T-helper 22 cell (primary cell): ENCODE measurements around the gene GTPBP3.

Experiments used
- DNase-seq: peaks from one replicate; pipeline ENCODE4 v3.0.0-alpha.2; 2020; ENCODE audit warnings: low read depth

GTPBP3 gene

DNA sequence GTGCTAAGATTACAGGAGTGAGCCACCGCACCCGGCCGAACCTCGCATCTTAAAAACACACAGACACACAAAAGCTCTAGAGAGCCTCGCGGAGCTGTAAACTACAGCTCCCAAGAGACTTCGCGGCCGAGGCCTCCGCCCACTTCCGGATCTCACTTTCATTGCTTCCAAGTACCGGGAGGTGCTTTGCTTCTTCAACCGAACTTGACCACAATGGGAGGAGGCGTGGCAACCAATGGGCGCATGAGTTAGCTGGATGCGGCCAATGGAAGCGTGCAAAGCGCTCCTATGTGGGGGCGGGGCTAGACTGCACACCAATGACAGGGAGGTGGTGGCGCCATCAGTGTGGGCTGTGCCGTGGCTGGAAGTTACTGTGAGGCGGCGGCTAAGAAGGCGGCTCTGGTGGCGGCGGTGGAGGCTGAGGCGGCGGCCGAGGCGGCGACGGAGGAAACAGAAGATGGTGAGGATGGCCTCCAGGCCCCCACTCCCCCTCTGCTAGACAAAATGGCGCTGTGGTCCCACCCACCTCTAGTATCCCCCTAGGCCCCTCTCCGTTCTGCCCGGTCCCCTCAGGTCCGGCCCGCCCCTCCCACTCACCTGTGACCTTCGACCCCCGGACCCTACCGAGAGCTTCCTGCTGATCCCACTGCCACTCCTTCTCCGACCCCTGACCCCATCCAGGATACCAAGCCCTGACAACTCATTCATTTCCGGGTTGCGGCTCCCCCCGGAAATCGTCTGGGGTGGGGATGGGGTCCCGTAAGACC, 28.0 kb upstream of the GTPBP3 start, which contains the start of gene DDA1:
Gene DDA1, plus strand, starts transcription at position 366 of the 767 bp plus-strand sequence. Its CDS starts 92 bp downstream, at position 458.
- DNase-seq: peak; percentile 99

DNA sequence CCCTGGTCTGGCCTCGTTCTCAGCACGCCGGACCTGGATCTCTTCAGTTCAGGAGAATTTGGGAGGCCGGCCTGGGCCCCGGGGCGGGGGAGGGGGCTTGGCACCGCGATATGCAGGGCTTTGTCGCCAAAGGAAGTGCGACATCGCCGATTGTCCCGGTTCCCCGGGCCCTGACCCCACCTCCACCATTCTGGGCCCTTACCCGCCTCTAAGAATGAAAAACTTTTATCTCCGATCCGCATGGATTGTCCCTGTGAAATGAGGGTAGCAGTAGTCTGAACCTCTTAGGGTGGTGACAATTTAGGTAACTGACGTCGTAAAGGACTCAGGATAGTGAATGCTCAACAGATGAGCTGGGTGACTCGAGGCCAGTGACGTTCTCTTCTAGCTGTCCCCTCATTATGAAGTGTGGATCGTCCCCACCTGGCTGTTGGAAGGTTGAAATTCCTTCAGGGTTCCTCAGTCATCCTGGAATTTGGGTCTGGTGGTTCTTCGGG, 27.3 kb upstream of the GTPBP3 start:
- DNase-seq: no peak

DNA sequence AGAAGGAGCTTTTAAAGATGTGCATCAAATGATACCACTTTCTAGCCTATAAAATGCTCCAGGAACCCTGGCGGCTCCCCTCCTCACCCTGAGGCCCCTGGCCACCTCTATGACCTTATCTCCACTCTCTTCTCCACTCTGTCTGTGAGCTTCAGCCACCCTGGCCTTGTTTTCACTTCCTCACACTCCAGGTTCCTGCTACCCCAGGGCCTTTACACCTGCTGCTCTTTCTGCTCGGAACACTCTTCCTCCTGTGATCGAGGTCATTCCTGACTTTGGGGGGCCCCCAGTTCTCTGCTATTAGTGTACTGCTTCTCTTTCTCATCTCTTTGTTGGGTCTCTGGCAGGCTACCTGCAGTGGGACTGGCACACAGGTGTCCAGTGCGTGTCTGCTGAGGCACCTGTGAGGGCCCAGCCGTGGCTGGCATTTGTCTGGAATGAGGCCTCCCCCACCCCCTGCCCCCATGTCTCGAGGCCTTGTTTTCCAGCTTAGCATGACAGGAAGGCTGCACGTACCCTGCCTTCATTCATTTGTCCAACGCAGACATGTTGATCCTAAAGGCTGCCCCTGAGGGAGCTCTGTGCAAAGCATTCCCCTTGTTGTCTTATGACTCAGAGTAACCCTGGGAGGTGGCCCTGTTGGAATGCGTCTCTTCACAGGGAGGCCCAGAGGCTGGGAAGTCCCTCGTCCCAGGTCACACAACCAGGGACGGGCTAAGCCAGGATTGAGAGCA, 25.7 kb upstream of the GTPBP3 start:
- DNase-seq: no peak

DNA sequence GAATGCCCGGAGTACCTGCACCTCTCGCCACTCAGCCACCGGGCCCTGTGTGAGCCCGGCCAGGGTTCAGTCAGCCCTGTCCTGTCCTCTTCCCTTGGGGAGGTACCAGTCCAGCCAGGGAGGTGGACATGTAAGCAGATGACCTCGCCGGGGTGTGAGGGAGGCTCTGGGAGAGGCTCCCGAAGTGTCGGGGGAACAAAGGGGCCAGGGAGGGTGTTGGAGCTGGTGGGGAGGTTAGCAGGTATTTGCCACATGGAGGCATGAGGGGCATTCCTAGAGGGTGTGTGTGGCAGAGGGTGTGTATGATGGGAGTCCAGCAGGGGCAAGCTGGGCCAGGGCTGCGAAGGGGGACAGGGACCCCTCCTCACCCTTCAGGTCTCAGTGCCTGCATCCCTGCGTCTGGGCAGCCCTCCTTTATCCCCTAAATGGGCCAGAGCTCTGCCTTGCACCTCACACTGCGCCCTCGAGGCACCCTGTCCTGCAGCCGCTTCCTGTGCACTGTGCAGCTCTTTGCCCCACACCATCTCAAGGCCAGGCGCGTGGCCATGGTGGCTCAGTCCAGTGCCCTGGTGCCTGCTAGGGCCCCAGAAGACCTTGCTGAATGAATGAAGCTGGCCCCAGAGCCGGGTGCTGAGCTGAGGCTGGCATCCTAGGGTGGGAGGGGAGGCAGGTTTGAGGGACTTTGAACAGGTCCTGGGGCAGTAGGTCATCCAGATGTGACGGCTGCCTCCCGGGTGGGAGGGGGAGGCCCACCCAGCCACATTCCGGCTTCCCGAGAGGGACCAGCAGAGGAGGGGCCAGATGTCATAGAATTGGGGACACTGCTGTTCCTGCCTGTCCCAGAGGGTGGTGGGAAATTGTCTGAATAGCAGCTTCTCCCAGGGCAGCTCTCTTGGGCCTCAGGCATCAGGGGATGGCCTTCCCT, 24.9 kb upstream of the GTPBP3 start:
- DNase-seq: no peak

DNA sequence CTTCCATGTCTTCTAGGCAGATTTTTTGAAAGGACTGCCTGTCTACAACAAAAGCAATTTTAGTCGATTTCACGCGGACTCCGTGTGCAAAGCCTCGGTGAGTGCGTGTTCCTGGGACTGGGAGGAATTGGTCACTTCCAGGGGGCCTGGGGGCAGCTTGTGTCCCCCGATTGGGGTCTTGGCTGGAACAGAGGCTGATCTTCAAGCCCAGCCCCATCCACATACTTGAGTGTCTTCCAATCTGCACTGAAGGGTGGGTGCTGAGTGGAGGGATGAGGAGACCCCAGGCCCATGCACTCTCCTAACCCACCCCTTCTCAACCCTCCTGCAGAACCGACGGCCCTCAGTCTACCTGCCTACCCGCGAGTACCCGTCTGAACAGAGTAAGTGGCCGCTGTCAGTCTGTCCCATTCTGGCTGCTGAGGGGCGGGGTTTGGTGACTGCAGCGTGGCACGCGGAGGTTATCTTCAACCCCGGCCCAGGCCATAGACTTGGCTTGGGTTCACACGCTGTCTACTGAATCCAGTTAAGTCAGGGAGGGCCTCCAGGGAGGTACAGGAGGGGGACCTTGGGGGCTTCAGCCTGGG, 23.3 kb upstream of the GTPBP3 start:
- no peak for DNase-seq

DNA sequence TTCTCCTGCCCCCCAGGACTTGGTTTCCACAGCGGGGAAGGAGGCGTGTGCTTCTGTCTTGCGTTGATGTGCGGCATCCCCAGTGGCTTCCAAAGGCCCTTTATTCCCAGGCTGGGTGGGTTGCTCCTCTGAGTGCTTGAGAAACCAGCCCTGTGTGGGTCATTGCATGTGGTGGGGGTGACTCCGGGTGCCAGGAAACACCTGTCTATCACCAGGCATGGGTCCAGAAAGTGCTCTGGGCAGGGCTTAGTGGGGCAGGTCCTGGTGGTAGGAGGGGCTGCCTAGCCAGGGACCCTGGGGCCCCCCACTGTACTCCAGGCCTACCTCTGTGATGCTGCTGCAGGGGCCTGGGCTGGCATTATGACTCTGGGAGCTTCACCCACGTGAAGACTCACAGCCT, 18.4 kb upstream of the GTPBP3 start:
- no peak for DNase-seq

DNA sequence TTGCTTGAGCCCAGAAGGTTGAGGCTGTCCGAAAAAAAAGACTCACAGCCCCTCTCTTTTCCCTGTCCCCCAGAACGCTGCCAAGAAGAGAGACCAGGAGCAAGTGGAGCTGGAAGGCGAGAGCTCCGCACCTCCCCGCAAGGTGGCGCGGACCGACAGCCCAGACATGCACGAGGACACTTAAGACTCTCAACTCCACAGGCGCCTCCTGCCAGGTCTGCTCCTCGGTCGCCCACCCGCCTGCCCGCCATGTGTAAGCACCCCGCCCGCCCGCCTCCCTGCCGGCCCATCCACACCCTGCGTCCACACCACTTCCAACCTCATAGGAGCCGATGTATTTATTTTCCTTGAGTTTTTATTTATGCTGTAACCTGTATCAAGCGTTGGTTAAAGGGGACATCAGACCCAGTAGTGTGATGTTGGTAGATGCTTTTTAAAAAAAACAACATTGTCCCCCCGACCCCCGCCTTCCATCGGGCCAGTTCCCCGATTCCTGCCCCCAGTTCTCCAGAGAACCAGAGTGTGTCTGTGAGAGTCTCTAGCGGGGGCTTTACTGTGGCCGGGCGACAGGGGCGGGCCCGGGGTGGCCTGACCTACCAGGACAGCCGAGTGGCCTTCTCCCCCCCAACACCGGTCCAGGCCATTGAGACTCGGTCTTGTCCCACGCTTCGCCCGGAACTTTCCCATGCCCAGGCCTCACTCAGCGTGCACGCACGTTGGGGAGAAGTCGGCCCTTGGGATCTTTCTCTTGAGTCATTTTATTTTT, 17.7 kb upstream of the GTPBP3 start:
- DNase-seq: no peak

DNA sequence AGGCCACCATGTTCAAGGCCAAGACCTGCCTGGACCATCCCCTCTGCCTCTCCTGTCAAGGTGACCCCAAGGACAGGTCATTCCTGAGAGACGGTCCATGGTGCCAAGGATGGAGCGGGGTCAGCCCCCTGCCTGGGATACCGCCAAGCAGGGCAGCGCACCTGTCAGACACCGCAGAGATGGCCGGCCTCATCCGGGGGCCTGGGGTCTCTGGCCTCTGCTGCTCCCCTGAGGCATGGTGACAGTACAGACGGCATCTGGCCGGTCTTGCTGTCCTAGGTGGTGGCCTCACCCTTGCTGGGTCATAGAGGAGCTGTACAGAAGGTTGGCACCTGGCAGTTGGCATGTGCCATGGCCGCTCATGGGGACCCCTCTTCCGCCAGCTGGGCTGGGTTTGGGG, 16.9 kb upstream of the GTPBP3 start:
- DNase-seq: no peak

DNA sequence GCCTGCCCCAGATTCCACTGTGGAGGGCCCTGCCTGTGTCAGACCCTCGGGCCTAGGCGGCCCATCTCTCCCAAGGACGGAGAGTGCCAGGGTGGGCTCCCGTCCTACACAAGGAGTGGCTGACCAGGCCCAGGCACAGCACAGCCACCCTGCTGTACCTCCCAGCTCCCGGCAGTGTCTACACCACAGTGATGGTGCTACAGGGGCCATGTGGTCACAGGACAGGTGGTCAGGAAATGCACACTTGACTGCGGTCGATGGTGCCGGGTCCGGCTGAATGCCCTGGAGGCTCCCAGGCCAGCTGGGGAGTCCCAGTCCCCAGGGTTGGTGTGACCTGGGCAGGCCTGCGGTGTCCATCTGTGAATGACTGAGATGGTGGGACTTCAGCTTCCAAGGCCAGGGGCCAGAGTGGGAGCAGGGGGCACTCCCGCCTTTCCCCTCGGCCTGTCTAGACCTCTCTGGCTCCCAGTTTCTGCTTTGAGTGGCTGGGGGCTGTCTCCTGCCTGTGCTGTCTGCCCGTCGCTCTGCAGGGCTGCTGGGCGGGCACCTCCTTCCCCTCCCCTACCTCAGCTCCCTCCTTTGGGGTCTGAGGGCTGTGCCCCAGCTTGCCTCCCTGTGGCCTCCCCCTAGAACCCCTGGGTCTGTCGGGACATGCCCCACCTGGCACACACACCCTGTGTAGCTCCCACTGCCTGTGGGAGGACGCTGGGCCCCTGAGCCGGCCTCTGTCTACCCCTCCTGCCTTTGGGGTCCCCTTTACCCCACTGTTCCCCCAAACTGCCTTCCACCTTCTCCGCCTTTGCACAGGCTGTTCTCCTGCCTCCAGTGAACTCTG, 15.5 kb upstream of the GTPBP3 start:
- DNase-seq: no peak

DNA sequence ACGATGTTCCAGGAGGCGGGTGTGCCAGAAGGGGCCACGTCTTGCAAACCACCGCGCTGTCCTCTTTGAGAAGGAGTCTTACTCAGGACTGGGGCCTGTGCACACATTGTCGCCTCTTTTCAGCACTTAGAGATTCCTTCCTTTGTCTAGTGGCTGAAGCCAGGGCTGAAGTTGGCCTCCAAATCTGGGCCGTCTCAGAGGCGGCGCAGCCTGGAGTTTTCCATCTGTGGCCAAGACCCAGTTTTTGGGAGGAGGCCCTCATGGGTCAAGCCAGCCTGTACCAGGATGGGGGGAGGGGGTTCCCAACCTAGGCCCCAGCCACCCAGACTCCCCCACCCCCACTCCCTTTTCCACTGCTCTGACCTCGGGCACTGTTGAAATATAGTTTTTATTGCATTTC, 14.5 kb upstream of the GTPBP3 start:
- no peak for DNase-seq

DNA sequence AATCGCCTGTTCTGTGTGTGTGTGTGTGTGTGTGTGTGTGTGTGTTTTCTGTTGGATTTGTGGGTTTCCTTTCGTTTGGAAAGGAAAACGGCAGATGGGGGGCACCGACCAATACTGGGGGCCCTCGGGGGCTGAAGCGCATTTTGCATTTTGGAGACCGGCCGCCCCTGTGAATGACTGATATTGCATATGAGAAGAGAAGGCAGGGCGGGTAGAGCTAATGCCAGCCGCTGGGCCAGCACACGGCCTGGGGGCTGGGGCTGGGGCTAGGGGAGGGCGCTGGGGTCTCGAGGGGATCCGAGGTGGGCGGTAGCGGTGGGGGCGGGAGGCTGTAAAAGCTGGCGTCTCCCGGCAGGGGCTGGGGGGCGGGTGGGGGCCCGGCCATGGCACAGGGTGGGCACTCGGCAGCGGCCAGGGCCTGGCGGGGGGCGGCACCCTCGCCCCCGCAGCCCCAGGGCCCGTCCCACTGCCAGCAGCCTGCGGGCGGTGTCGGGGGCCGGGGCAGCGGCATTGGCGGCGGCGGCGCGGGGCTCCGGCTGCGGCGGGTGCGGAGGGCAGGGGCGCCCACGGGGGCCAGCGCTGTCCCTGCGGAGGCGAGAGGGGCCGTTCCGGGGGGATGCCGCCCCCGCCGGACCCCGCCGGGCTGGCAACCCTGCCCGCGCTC, 13.9 kb upstream of the GTPBP3 start:
- DNase-seq: no peak

DNA sequence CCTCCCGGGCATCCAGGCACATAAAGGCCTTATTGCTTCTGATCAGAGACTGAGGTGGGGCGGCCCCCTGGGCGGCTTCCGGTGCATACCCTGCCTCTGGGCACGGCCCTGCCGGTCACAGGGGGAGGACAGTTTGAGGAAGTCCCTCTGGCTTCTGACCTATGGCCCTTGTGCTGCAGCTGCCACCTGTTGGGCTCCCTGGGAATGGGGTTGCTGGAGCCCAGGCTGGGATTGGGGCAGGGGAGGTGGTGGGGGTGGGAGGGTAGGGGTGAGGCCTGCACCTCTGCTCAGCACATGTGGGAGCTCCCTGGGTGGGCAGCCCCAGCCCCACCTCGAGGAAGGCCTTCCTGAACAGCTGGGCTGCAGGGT, 13.4 kb upstream of the GTPBP3 start:
- DNase-seq: no peak

DNA sequence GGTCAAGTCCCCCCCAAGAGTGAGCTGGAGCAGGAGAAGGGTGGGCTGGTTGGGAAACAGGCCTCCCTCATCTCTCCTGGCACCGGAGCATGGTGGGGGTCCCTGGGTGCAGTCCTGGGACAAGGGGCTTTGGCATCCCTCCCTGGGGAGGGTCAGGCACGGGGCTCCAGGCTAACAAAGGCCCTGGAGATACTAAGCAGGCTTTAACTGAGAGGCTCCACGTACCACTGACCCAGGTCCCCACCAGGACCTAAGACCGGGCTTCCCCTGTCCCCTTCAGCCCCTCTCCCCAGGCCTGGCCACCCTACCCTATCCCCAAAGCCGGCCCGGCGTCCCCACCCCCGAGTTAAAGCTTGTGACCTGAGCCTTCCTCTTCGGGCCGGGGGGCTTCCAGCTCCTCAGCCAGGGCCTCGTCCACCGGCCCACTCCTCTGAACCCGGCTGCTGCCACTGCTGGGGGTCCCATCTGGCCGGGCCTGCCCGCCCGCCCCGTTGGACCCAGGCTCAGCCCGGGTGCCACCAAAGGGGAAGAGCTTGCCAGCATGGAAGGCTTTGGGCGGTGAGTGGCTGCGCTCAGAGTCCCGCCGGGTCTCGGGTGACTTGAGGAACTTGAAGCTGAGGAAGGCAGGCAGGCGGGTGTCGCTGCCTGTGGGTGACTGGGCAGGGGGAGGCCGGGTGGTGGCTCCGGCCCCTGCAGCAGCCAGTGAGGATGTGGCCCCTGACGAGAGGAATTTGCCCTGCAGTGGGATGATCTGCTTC, 12.8 kb upstream of the GTPBP3 start:
- no peak for DNase-seq

DNA sequence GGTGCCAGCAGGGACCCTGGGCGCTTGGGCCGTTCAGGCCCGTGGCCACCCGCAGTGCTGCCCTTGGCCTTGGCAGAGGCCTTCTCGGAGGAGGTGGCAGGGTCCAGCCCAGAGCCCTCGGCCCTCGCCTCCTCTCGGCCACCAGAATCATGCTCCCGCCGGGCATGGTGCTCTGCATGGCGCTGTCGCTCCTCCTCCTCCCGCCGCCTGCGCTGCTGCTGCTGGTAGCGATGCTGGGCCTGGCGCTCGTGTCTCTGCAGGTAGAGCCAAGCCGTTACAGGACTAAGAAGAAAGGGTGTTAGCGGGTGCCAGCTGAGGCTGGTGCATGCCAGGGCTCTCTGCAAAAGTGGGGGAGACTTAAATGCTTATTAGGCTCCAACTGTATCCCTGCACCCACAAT, 12.2 kb upstream of the GTPBP3 start:
- no peak for DNase-seq

DNA sequence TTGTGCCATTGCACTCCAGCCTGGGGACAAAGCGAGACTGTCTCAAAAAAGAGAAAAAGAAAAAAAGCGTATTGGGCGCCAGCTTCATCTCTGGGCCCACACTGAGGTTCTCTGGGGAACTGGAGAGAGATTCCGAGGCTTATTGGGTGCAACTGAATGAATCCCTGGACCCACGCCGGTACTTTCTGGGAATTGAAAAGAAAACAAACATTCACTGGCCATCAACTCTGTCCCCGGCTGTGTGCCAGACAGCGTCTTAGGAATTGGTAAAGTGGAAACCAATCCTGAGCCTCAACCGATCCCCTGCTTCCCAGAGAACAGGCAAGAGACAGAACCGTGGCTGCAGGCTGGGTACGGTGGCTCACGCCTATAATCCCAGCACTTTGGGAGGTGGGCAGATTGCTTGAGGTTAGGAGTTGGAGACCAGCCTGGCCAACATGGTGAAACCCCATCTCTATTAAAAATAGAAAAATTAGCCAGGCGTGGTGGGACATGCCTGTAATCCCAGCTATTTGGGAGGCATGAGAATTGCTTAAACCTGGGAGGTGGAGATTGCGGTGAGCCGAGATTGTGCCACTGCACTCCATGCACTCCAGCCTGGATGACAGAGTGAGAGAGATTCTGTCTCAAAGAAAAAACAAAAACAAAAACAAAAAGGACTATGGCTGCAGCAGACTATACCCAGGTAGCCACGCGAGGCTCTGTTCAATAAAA, 11.3 kb upstream of the GTPBP3 start:
- no peak for DNase-seq

DNA sequence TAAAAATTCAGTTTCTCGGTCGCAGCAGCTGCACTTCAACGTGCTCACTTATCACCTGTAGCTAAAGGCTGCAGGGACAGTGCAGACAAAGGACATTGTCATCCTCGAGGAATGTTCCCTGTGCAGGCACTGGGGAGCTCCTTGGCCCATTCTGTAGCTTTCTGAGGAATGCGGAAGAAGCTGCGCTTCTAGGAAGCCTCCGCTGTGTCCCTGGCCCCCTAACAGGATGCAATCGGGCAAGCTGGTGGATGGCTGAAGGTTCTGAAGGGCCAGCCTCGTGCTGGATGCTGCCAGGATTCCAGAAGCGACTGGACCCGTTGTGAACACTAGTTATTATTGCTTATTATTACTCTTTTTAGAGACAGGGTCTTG, 10.8 kb upstream of the GTPBP3 start:
- DNase-seq: no peak

DNA sequence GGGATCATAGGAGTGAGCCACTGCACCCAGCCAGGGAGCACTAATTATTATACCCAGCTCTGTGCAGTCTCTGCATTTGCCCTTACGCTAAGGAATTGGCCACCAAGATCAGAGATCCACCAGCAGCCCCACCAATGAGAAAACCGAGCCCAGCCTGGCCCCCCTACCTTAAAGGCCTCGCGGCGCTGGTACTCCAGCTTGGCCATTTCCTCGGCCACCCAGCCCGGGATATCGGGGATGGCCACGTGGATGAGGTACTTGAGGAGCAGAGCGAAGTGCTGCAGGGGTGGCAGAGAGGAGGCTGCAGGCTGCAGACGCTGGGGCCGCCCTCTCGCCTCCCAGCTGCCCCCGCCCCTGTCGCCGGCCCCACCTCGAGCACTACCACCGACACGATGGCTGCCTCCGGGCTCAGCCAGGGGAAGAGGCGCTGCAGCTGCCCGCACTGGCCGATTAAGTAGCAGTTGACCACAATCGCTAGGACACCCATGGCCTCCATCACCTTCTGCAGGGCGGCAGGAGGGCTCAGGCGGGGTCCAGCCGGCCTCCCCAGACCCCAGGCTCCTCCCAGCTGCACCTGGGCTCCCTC, 10.2 kb upstream of the GTPBP3 start:
- DNase-seq: no peak
